ENCODE results near the gene GLIPR2. TPM values are rescaled to one million over a fixed set of nuclear protein-coding genes. Genes with fewer than 3 reads are reported as not detected.

GLIPR2 gene
- polyA plus RNA-seq, 1 donor from 2014 or later, result 8.0 TPM

DNA sequence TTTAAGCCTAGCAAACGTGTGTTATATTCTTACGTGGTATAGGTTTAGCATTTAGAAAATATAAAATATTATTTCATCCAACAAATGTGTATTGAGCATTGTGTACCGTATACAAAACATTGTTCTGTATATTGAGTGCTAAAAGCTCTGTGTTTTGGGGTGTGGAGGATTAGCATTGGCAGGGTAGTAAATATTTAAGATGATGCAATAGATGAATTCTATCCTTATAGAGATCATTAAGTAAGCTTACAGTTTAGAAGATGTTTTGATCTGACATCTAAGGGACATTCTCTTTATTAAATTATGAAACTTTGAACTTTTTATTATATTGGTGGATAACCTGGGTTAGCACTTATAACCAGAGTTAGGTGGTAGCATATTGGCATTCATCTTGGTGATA is 48.5 kb upstream of the GLIPR2 start:
- Histone ChIP-seq H3K4me2 (ENCODE audit: low read length) (no peak overlapping the region), H3K4me3 (ENCODE audit: low read length) (no peak overlapping the region), H4K20me1 (ENCODE audit: insufficient read depth) (no peaks in the 10 kb centered on the region), H3K9me2 (ENCODE audit: insufficient read depth, low read length) (no peaks in the 10 kb centered on the region), H3K36me3 (ENCODE audit: insufficient read depth, low read length) (no peaks in the 10 kb centered on the region), H3K9ac (ENCODE audit: low read length) (no peak overlapping the region), H3K27ac (ENCODE audit: low read length) (no peak overlapping the region), H3K27me3 (ENCODE audit: insufficient read depth, low read depth, low read length) (no peaks in the 10 kb centered on the region), H2AFZ (ENCODE audit: low read depth, low read length) (no peak overlapping the region), H3K9me3 (ENCODE audit: low read length) (no peaks in the 10 kb centered on the region), H3F3A (ENCODE audit: insufficient read depth, low read length, poor library complexity, severe bottlenecking) (no peaks in the 10 kb centered on the region), H3K79me2 (replicated peaks; ENCODE audit: insufficient read depth, low read length) (no peaks in the 10 kb centered on the region)
- TF ChIP-seq, protein P1, sequence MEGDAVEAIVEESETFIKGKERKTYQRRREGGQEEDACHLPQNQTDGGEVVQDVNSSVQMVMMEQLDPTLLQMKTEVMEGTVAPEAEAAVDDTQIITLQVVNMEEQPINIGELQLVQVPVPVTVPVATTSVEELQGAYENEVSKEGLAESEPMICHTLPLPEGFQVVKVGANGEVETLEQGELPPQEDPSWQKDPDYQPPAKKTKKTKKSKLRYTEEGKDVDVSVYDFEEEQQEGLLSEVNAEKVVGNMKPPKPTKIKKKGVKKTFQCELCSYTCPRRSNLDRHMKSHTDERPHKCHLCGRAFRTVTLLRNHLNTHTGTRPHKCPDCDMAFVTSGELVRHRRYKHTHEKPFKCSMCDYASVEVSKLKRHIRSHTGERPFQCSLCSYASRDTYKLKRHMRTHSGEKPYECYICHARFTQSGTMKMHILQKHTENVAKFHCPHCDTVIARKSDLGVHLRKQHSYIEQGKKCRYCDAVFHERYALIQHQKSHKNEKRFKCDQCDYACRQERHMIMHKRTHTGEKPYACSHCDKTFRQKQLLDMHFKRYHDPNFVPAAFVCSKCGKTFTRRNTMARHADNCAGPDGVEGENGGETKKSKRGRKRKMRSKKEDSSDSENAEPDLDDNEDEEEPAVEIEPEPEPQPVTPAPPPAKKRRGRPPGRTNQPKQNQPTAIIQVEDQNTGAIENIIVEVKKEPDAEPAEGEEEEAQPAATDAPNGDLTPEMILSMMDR (IDR thresholded peaks at IDR 0.05; ENCODE audit: poor library complexity, severe bottlenecking), result no peak
- no peak for TF ChIP-seq MXI1 (conservative IDR thresholded peaks at IDR 0.05; ENCODE audit: poor library complexity, severe bottlenecking)
- no peak for TF ChIP-seq TAF1 (IDR thresholded peaks at IDR 0.05; ENCODE audit: low read depth)
- no peak for TF ChIP-seq EZH2 (IDR thresholded peaks at IDR 0.05; ENCODE audit: borderline replicate concordance, insufficient read depth, low read length, poor library complexity, severe bottlenecking)
- no peak for TF ChIP-seq SMC3 (conservative IDR thresholded peaks at IDR 0.05; ENCODE audit: poor library complexity)
- TF ChIP-seq EP300 (conservative IDR thresholded peaks at IDR 0.05; ENCODE audit: poor library complexity, severe bottlenecking), result no peak
- no peak for TF ChIP-seq REST (IDR thresholded peaks at IDR 0.05; ENCODE audit: borderline replicate concordance)
- no peak for TF ChIP-seq RAD21 (conservative IDR thresholded peaks at IDR 0.05)
- TF ChIP-seq POLR2AphosphoS5 (IDR thresholded peaks at IDR 0.05), result no peak

GRCh38 chr9:36091026-36091953 is 45.2 kb upstream of the GLIPR2 start:
- no peaks in the 10 kb centered on the region for H3K36me3 ChIP-seq (ENCODE audit: insufficient read depth, low read length)
- no peaks in the 10 kb centered on the region for H3F3A ChIP-seq (ENCODE audit: insufficient read depth, low read length, poor library complexity, severe bottlenecking)
- no peak overlapping the region for H3K4me2 ChIP-seq (ENCODE audit: low read length)
- no peak overlapping the region for H3K27ac ChIP-seq (ENCODE audit: low read length)
- H3K27me3 ChIP-seq (ENCODE audit: insufficient read depth, low read depth, low read length), result no peaks in the 10 kb centered on the region
- H3K9me3 ChIP-seq (ENCODE audit: low read length), result no peaks in the 10 kb centered on the region
- no peak overlapping the region for H3K4me3 ChIP-seq (ENCODE audit: low read length)
- no peaks in the 10 kb centered on the region for H4K20me1 ChIP-seq (ENCODE audit: insufficient read depth)
- TF ChIP-seq POLR2AphosphoS5 (IDR thresholded peaks at IDR 0.05) (no peak), TAF1 (IDR thresholded peaks at IDR 0.05; ENCODE audit: low read depth) (no peak), EZH2 (IDR thresholded peaks at IDR 0.05; ENCODE audit: borderline replicate concordance, insufficient read depth, low read length, poor library complexity, severe bottlenecking) (no peak), SMC3 (conservative IDR thresholded peaks at IDR 0.05; ENCODE audit: poor library complexity) (no peak), EP300 (conservative IDR thresholded peaks at IDR 0.05; ENCODE audit: poor library complexity, severe bottlenecking) (no peak), REST (IDR thresholded peaks at IDR 0.05; ENCODE audit: borderline replicate concordance) (no peak), MXI1 (conservative IDR thresholded peaks at IDR 0.05; ENCODE audit: poor library complexity, severe bottlenecking) (no peak), RAD21 (conservative IDR thresholded peaks at IDR 0.05) (no peak)
- TF ChIP-seq, protein P1 (IDR thresholded peaks at IDR 0.05; ENCODE audit: poor library complexity, severe bottlenecking), result no peak
- no peaks in the 10 kb centered on the region for H3K79me2 ChIP-seq (replicated peaks; ENCODE audit: insufficient read depth, low read length)
- no peaks in the 10 kb centered on the region for H3K9me2 ChIP-seq (ENCODE audit: insufficient read depth, low read length)
- H2AFZ ChIP-seq (ENCODE audit: low read depth, low read length), result no peak overlapping the region
- H3K9ac ChIP-seq (ENCODE audit: low read length), result no peak overlapping the region

Measured in neural cell (in vitro differentiated cells).